HUES64 (cell line): ENCODE results near the gene ARHGAP26.

Source experiments
- H3K27ac ChIP-seq: 2 replicates; pipeline ENCODE4 v1.7.0; 2013; ENCODE audit warnings: low read depth, low read length, inconsistent platforms
- H3K27me3 ChIP-seq: 2 replicates; pipeline ENCODE4 v1.6.1; 2013; ENCODE audit warnings: mild to moderate bottlenecking, low read length; ENCODE audit not compliant: insufficient read depth
- H3K36me3 ChIP-seq: 2 replicates; pipeline ENCODE4 v1.6.1; 2013; ENCODE audit warnings: mild to moderate bottlenecking, low read length; ENCODE audit not compliant: insufficient read depth
- H3K4me1 ChIP-seq: 2 replicates; pipeline ENCODE4 v1.6.1; 2013; ENCODE audit warnings: mild to moderate bottlenecking, low read length, moderate library complexity; ENCODE audit not compliant: insufficient read depth
- H3K4me3 ChIP-seq: 2 replicates; pipeline ENCODE4 v1.5.1; 2013; ENCODE audit warnings: mild to moderate bottlenecking, low read length, moderate library complexity
- H3K9ac ChIP-seq: 2 replicates; pipeline ENCODE4 v1.6.1; 2013; ENCODE audit warnings: mild to moderate bottlenecking, low read depth, low read length
- H3K9me3 ChIP-seq: 2 replicates; pipeline ENCODE4 v1.6.1; 2013; ENCODE audit warnings: low read depth, low read length; ENCODE audit not compliant: insufficient read depth
- WGBS: fragments of 150-250, 120-280 bp; methylation state at CpG from one replicate; pipeline ENCODE4 v1.1.7; 2013; ENCODE audit warnings: missing lambda C conversion rate; 5-methylcytosine and 5-hydroxymethylcytosine counted together

ARHGAP26 gene

GRCh38 chr5:142883025-142883424 lies 112.8 kb downstream of the ARHGAP26 start:
- peaks cover 20% of the 10 kb centered on the region for H3K4me1 ChIP-seq
- no peaks in the 10 kb centered on the region for H3K36me3 ChIP-seq
- 84% methylated on average over 2 of the region's 2 CpGs for WGBS
- no peak overlapping the region for H3K27ac ChIP-seq
- no peak overlapping the region for H3K9ac ChIP-seq
- no peaks in the 10 kb centered on the region for H3K27me3 ChIP-seq
- H3K4me3 ChIP-seq = no peak overlapping the region
- H3K9me3 ChIP-seq = no peaks in the 10 kb centered on the region

GRCh38 chr5:142883438-142883837 lies 113.3 kb downstream of the ARHGAP26 start:
- H3K27ac ChIP-seq = no peak overlapping the region
- no peaks in the 10 kb centered on the region for H3K36me3 ChIP-seq
- no peaks in the 10 kb centered on the region for H3K9me3 ChIP-seq
- peaks cover 20% of the 10 kb centered on the region for H3K4me1 ChIP-seq
- no peak overlapping the region for H3K9ac ChIP-seq
- H3K4me3 ChIP-seq = no peak overlapping the region
- no peaks in the 10 kb centered on the region for H3K27me3 ChIP-seq
- WGBS = 92% methylated on average over 4 of the region's 4 CpGs

GRCh38 chr5:142884029-142884428 lies 113.9 kb downstream of the ARHGAP26 start:
- 88% methylated on average over 3 of the region's 3 CpGs for whole genome bisulfite sequencing
- no peak overlapping the region for H3K27ac ChIP-seq
- H3K9ac ChIP-seq = no peak overlapping the region

GRCh38 chr5:142886211-142886610 lies 116.0 kb downstream of the ARHGAP26 start:
- H3K27me3 ChIP-seq = no peaks in the 10 kb centered on the region
- no peak overlapping the region for H3K27ac ChIP-seq
- H3K4me3 ChIP-seq = no peak overlapping the region
- H3K4me1 ChIP-seq = peaks cover 13% of the 10 kb centered on the region
- no peaks in the 10 kb centered on the region for H3K36me3 ChIP-seq
- no peak overlapping the region for H3K9ac ChIP-seq
- WGBS = 65% methylated on average over 2 of the region's 2 CpGs
- no peaks in the 10 kb centered on the region for H3K9me3 ChIP-seq

More at GRCh38 chr5:142884029-142884428, 113.9 kb downstream of the ARHGAP26 start:
- Histone ChIP-seq H3K4me1 (peaks cover 20% of the 10 kb centered on the region), H3K4me3 (no peak overlapping the region), H3K9me3 (no peaks in the 10 kb centered on the region), H3K27me3 (no peaks in the 10 kb centered on the region), H3K36me3 (no peaks in the 10 kb centered on the region)

- Histone ChIP-seq H3K4me3 (no peak overlapping the region), H3K27me3 (no peaks in the 10 kb centered on the region), H3K9me3 (no peaks in the 10 kb centered on the region), H3K4me1 (peaks cover 9% of the 10 kb centered on the region), H3K27ac (no peak overlapping the region), H3K36me3 (no peaks in the 10 kb centered on the region), H3K9ac (no peak overlapping the region)
- 90% methylated on average over 2 of the region's 2 CpGs for WGBS
Measured at GRCh38 chr5:142886956-142887355, 116.8 kb downstream of the ARHGAP26 start.

- no peak overlapping the region for H3K4me3 ChIP-seq
- H3K9ac ChIP-seq = no peak overlapping the region
- no peaks in the 10 kb centered on the region for H3K36me3 ChIP-seq
- no peaks in the 10 kb centered on the region for H3K9me3 ChIP-seq
- 0 out of 2 replicates have a peak, but pooled peaks cover 3% of the 10 kb centered on the region for H3K4me1 ChIP-seq
- no peak overlapping the region for H3K27ac ChIP-seq
- no peaks in the 10 kb centered on the region for H3K27me3 ChIP-seq
- 65% methylated on average over 9 of the region's 9 CpGs for WGBS
Measured at GRCh38 chr5:142888469-142889085, 118.4 kb downstream of the ARHGAP26 start.

- Histone ChIP-seq H3K27me3 (no peaks in the 10 kb centered on the region), H3K9me3 (no peaks in the 10 kb centered on the region), H3K36me3 (peaks cover 10% of the 10 kb centered on the region; the same call in 1 of the 2 replicates), H3K9ac (no peak overlapping the region), H3K27ac (no peak overlapping the region), H3K4me1 (peaks cover 19% of the 10 kb centered on the region), H3K4me3 (no peak overlapping the region)
- WGBS = 83% methylated on average over 3 of the region's 3 CpGs
Measured at GRCh38 chr5:142892021-142892420, 121.8 kb downstream of the ARHGAP26 start.

GRCh38 chr5:142894315-142894714 lies 124.1 kb downstream of the ARHGAP26 start:
- H3K9me3 ChIP-seq = no peaks in the 10 kb centered on the region
- H3K9ac ChIP-seq = no peak overlapping the region
- H3K4me1 ChIP-seq = peaks cover 31% of the 10 kb centered on the region
- WGBS = 88% methylated on average over 2 of the region's 2 CpGs
- H3K4me3 ChIP-seq = no peak overlapping the region
- no peak overlapping the region for H3K27ac ChIP-seq
- no peaks in the 10 kb centered on the region for H3K27me3 ChIP-seq
- H3K36me3 ChIP-seq = peaks cover 10% of the 10 kb centered on the region; the same call in 1 of the 2 replicates

GRCh38 chr5:142894749-142895148 lies 124.6 kb downstream of the ARHGAP26 start:
- Histone ChIP-seq H3K27me3 (no peaks in the 10 kb centered on the region), H3K27ac (no peak overlapping the region), H3K9ac (no peak overlapping the region), H3K4me1 (peaks cover 36% of the 10 kb centered on the region), H3K9me3 (no peaks in the 10 kb centered on the region), H3K36me3 (peaks cover 10% of the 10 kb centered on the region; the same call in 1 of the 2 replicates), H3K4me3 (no peak overlapping the region)
- whole genome bisulfite sequencing = 96% methylated on average over 1 of the region's 1 CpG

- H3K4me3 ChIP-seq = no peak overlapping the region
- WGBS = 60% methylated on average over 1 of the region's 2 CpGs
- H3K9ac ChIP-seq = peak overlapping the region; percentile 30; the same call in 1 of the 2 replicates
- H3K27me3 ChIP-seq = no peaks in the 10 kb centered on the region
- peaks cover 51% of the 10 kb centered on the region for H3K4me1 ChIP-seq
- H3K36me3 ChIP-seq = peaks cover 10% of the 10 kb centered on the region; the same call in 1 of the 2 replicates
- H3K27ac ChIP-seq = peak overlapping the region; percentile 89
- H3K9me3 ChIP-seq = no peaks in the 10 kb centered on the region
Measured at GRCh38 chr5:142896325-142897007, 126.3 kb downstream of the ARHGAP26 start.

GRCh38 chr5:142897328-142897727 lies 127.2 kb downstream of the ARHGAP26 start:
- peak overlapping the region; percentile 30; the same call in 1 of the 2 replicates for H3K9ac ChIP-seq

More at GRCh38 chr5:142897328-142897727, 127.2 kb downstream of the ARHGAP26 start:
- Histone ChIP-seq H3K4me1 (peaks cover 53% of the 10 kb centered on the region), H3K27ac (peak overlapping the region; percentile 83), H3K4me3 (no peak overlapping the region), H3K27me3 (no peaks in the 10 kb centered on the region), H3K9me3 (no peaks in the 10 kb centered on the region), H3K36me3 (peaks cover 10% of the 10 kb centered on the region; the same call in 1 of the 2 replicates)
- WGBS = 95% methylated on average over 3 of the region's 4 CpGs
